CD4-positive, alpha-beta T cell treated with Interleukin-17A for 1 hour (primary cell): ENCODE measurements around the gene MCU.
"Not testable (repeated sequence)": the region's sequence is repeated elsewhere in the genome, so short reads cannot be mapped to it uniquely, and the experiment has no call there.

Source experiments
- DNase-seq: peaks from one replicate; pipeline ENCODE4 v3.0.0-alpha.2; 2020

MCU gene

DNA sequence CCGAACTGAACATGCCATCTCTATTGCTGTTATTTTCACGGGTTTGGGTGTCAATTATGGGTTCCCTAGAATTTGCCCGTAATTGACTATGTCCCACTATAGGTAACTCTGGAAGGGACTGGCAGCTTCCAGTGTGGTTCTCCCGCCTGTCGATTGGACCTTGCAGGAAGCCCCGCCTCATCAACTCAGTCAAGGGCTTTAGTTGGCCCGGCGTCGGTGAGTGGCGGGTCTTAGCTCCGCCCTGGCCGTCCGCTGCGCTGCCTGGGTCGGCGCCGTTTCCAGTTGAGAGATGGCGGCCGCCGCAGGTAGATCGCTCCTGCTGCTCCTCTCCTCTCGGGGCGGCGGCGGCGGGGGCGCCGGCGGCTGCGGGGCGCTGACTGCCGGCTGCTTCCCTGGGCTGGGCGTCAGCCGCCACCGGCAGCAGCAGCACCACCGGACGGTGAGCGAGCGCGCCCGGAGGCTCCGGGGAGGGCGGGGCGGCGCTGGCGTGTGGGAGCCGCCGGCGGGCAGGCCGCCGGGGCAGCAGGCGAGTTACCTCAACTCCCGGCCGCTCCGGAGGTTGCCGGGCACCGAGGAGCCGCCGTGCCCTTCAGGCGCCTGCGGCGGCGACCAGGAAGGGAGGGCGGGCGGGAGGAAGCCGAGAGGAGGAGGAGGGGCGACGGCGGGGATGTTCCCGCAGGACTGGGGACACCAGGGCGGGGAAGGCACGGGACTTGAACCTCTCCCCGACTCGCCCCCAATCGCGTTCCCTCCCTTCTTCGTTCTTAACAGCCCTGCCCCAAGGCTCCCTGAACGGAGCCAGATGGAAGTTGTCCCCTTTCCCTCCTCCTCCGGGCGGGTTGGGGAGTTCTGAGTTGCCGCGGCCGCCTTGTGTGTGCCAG, at the start of gene MCU:
Gene MCU (plus strand): TSS at position 281 of the 881 bp plus-strand sequence. CDS start 9 bp downstream, at position 290.
- peak; percentile 93 for DNase-seq

DNA sequence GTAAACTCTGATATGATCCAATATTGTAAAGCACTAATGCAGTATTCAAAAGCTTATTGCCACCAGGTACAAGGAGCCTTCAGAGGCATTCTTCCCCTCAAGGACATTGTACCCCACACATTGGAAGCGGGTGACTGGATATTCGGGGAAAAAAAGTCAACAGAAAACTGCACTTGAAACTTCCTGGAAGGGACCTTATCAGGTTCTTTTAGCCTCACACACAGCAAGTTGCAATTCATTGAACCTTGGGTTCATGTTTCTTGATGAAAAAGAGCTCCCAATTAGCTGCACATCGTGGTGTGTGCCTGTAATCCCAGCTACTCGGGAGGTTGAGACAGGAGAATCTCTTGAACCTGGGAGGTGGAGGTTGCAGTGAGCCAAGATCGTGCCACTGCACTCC, 49.6 kb upstream of the MCU start:
- DNase-seq, result no peak

GRCh38 chr10:72645263-72645858, 46.6 kb upstream of the MCU start:
- no peak for DNase-seq

- DNase-seq, result not testable (repeated sequence)
These were observed 45.0 kb upstream of the MCU start for GRCh38 chr10:72646971-72647370.

DNA sequence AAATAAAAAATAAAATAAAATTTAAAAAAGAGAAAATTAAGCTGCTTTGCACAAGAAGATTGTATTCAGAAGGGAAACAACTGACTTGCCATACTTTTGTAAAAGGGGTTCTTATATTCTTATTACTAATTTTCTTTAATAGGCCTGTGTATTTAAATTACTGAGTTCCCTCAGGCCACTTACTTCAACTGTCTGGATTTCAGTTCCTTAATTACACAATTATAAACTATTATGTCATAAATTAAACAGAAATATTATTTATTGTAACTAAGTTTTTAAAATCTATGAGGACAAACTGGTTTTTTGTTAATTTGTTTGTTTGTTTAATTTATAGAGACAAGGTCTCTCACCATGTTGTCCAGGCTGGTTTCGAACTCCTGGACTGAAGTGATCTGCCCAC, 43.6 kb upstream of the MCU start:
- no peak for DNase-seq

DNA sequence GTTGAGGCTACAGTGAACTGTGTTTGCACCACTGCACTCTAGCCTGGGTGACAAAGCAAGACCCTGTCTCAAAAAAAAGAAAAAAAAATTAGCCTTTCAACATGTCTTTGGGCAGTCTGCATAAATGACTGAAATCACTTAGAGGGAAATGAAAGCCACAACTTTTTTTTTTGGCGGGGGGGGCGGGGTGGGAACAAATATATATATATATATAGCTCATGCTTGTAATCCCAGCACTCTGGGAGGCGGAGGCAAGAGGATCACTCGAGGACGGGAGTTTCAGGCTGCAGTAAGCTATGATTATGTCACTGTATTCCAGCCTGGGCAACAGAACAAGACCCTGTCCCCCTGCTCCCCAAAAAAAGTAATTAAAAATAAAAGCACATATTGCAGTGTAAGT, 42.7 kb upstream of the MCU start:
- DNase-seq, result no peak

DNA sequence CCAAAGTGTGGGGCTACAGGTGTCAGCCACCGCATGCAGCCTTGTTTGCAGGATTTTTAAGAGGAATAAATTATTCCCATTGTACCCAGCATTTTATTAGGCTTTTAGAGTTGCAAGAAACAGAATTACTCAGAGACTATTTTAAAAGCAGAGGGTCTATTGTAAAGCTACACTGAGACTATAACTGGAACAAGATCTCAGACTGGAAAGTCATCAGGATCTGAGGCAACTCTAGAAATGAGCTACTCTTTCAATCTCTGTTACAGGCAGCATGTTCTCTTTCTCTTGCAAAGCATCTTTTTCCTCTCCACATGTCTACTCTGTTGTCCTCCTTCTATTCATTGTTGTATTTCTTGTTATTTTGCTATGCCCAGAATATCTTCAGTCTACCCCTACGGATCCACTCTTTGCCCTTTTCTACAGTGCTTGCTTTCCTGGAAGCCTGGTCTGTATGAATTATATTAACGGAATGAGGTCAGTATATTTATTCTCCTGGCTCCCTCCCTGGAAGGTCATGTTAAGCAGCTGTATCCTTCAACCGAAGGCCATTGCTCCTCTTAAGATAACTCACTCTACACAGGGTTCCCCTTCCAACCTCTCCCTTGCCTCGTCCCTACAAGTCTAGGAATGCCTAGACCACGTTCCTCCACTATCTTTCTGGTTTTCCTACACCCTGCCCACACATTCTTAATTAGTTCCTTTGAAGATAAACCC, 38.4 kb upstream of the MCU start:
- no peak for DNase-seq

- no peak for DNase-seq
These were observed 37.2 kb upstream of the MCU start for GRCh38 chr10:72654720-72655119.

GRCh38 chr10:72658696-72659400, 33.1 kb upstream of the MCU start:
- DNase-seq, result no peak

- DNase-seq, result no peak
These were observed 32.2 kb upstream of the MCU start for GRCh38 chr10:72659694-72660093.

- DNase-seq, result no peak
These were observed 31.7 kb upstream of the MCU start for GRCh38 chr10:72660220-72660619.

- DNase-seq, result no peak
These were observed 30.5 kb upstream of the MCU start for GRCh38 chr10:72661431-72661830.

DNA sequence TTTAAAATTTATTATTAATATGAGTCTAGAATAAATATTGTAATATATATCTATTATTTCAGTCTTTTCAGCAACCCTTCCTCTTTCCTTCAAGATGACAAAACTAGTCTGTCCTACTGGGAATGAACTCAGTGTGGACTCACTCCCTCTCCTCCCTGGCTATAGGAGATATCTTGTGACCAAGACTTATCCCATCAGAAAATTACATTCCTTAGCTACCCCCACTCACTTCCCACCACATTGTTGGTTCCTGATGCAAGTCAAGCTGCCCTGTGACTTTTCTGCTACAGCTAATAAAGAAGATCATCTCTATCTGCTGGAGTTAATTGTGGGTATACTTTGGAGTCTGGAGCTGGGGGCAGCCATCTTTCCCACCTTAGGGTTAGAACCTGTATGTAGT, 28.0 kb upstream of the MCU start:
- no peak for DNase-seq

DNA sequence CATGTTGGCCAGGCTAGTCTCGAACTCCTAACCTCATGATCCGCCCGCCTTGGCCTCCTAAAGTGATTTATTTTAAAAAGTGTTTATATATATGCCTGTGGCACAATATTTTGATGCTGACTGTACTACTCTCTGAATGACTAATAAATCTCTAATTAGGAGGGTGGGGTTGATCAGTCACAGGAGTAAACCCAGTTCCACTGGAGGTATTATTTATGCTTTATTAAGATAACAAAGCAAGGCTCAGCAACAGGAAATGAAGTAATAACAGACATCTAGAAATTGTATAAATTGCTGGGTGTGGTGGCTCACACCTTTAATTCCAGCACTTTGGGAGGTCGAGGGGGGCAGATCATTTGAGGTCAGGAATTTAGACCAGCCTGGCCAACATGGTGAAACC, 26.0 kb upstream of the MCU start:
- no peak for DNase-seq

DNA sequence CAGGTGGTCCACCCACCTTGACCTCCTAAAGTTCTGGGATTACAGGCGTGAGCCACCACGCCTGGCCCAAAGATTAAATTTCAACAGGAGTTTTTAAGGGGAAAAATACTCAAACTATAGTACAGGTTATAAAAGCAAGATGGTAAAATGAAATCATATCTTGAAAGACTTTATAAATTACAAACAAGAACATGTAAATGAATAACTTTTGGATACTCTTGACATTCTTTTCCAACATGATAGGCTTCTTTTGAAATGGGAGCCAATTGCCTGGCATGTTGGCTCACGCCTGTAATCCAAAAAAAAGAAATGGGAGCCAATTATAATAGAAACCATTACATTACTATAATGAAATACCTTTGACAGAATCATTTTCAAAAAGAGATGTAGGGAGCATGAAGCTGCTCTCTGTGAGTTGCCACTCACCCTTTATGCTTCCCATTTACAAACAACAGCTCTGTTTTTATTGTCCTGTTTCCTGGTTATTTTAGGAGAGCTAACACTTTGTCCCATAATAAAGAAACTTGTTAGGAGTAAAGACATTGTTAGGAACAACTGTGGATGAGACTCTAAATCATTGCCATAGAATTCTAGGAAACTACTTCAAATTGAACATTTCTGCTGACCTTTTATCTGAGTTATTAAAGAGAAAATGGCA, 24.6 kb upstream of the MCU start:
- DNase-seq, result no peak

- DNase-seq, result no peak
These were observed 18.7 kb upstream of the MCU start for GRCh38 chr10:72673280-72673679.

DNA sequence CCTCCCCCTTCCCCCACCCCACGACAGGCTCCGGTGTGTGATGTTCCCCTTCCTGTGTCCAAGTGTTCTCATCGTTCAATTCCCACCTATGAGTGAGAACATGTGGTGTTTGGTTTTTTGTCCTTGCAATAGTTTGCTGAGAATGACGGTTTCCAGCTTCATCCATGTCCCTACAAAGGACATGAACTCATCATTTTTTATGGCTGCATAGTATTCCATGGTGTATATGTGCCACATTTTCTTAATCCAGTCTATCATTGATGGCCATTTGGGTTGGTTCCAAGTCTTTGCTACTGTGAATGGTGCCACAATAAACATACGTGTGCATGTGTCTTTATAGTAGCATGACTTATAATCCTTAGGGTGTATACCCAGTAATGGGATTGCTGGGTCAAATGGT, 17.8 kb upstream of the MCU start:
- DNase-seq, result not testable (repeated sequence)

DNA sequence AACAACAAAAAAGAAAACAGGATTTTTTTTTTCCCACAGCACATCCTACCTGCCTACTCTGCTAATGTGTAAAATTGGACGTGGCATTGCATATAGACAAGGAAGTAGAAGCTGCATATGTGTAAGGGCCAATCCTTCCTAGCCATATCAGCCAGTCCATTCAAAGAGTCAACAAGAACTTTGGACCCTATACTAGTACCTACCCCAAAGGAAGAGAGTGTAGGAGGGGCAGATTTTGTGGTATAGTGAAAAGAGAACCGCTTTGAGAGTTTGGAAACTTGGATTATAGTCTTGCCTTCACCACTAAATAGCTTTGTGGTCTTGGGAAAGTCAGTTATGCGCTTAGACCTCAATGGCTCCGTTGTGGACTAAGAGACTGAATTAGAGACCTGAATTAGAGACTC, 12.1 kb upstream of the MCU start:
- no peak for DNase-seq

GRCh38 chr10:72682638-72683037, 9.3 kb upstream of the MCU start:
- DNase-seq, result no peak

DNA sequence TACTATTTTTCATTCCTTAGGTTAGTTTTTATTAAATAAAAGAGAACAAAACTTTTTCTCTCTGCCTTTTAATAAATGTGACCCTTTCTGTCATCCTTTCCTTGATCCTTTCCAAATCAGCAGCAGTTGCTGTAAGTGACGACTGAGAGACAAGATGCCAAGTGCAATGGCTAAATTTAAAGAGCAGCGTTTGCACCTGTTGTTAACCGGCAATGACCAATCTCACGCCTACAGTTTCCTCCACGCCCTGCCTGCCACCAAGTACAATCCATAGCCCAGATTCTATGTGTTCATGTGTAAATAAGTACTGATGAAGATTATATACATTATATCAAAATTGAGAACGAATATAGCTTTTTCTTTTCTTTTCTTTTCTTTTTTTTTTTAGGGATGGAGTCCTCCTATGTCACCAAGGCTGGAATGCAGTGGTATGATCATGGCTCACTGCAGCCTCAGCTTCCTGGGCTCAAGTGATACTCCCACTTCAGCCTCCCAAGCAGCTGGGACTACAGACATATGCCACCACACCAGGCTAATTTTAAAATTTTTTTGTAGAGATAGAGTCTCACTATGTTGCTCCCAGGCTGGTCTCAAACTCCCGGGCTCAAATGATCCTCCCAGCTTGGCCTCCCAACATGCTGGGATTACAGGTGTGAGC, 6.5 kb upstream of the MCU start:
- no peak for DNase-seq

DNA sequence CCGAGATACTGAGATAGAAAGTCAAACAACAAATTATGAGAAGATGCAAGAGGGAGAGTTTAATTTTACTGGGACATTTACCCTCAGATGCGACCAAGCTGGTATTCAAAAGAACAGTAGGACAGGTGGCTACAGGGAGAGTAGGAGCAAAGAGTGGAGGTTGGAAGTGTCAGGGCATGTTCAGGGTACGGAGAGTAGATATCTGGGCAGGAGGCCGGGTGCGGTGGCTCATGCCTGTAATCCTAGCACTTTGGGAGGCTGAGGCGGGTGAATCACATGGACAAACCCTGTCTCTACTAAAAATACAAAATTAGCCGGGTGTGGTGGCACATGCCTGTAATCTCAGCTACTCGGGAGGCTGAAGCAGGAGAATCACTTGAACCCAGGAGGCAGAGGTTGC, 5.5 kb upstream of the MCU start:
- not testable (repeated sequence) for DNase-seq

DNA sequence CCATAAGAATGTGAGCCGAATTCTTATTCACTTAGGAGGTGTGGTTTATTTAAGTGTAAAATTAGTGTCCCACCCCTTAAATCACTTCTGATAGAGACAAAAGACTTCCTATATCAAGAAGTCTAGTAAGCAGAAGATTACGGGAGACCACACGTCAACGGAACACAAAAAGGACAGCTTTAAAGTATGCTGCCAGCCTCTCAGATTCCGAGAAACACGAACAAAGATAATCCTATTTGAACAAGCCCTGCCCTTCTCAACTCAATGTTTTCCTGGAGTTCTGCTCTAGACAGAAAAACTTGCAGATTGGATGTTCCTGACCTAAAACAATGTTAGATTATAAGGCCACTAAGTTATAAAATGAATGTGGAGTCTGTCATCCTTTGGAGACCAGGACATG, 4.9 kb upstream of the MCU start:
- no peak for DNase-seq
